Keratinocyte (primary cell): ENCODE results near the gene CCDC197. TPM values are rescaled to one million over a fixed set of nuclear protein-coding genes. Genes with fewer than 3 reads are reported as not detected.

Experiments used
- DNase-seq: peaks from one replicate; pipeline ENCODE4 v3.0.0-alpha.2; 2011; ENCODE audit warnings: low read depth, missing footprints, low spot score
- FAIRE-seq: peaks from 2 replicates; lab custom pipeline; 2011; peaks lifted over from hg19 to GRCh38; lab: Jason Lieb, UNC
- H2AFZ ChIP-seq: 2 replicates; pipeline ENCODE4 v1.6.0; 2012; ENCODE audit warnings: low read length, control low read depth, inconsistent platforms; ENCODE audit not compliant: control insufficient read depth
- H3K27ac ChIP-seq: 2 replicates; pipeline ENCODE4 v1.5.1; 2011; ENCODE audit warnings: low read length; ENCODE audit not compliant: control insufficient read depth, insufficient read depth
- H3K27me3 ChIP-seq: 3 replicates; pipeline ENCODE4 v1.6.0; 2011; ENCODE audit warnings: low read length; ENCODE audit not compliant: control insufficient read depth, insufficient read depth; ENCODE audit errors: extremely low read depth
- H3K36me3 ChIP-seq, 2 experiments: 2 replicates in 1 of 2; 3 replicates in 1 of 2; pipeline ENCODE4 v1.5.1; 2011; ENCODE audit warnings: low read length in 2 of 2, mild to moderate bottlenecking in 1 of 2; ENCODE audit not compliant: control insufficient read depth in 2 of 2, insufficient read depth in 2 of 2; ENCODE audit errors: extremely low read depth in 1 of 2
- H3K4me1 ChIP-seq: 3 replicates; pipeline ENCODE4 v1.5.1; 2011; ENCODE audit warnings: low read length; ENCODE audit not compliant: control insufficient read depth, insufficient read depth; ENCODE audit errors: extremely low read depth
- H3K4me2 ChIP-seq: 3 replicates; pipeline ENCODE4 v1.6.0; 2011; ENCODE audit warnings: low read depth, low read length; ENCODE audit not compliant: control insufficient read depth, insufficient read depth; ENCODE audit errors: extremely low read depth
- H3K4me3 ChIP-seq, 3 experiments: fragments of 200-600 bp in 1 of 3; sonication (generic) in 1 of 3; 2 replicates in 2 of 3; 3 replicates in 1 of 3; pipeline ENCODE4 v1.5.1; 2011 to 2016; ENCODE audit warnings: low read length in 3 of 3, mild to moderate bottlenecking in 3 of 3, control low read depth in 2 of 3, inconsistent platforms in 1 of 3, low read depth in 1 of 3, mixed read lengths in 1 of 3, mixed run types in 1 of 3, moderate library complexity in 1 of 3; ENCODE audit not compliant: control insufficient read depth in 2 of 3, insufficient read depth in 2 of 3; ENCODE audit errors: extremely low read depth in 1 of 3
- H3K79me2 ChIP-seq: 2 replicates; pipeline ENCODE4 v1.6.0; 2012; ENCODE audit warnings: low read length; ENCODE audit not compliant: control insufficient read depth, insufficient read depth
- H3K9ac ChIP-seq: 3 replicates; pipeline ENCODE4 v1.6.0; 2011; ENCODE audit warnings: low read length; ENCODE audit not compliant: control insufficient read depth, insufficient read depth; ENCODE audit errors: extremely low read depth
- H3K9me1 ChIP-seq: 3 replicates; pipeline ENCODE4 v1.6.0; 2011; ENCODE audit warnings: low read length; ENCODE audit not compliant: control insufficient read depth, insufficient read depth; ENCODE audit errors: extremely low read depth
- H3K9me3 ChIP-seq: 2 replicates; pipeline ENCODE4 v1.5.1; 2012; ENCODE audit warnings: low read depth, low read length; ENCODE audit not compliant: control insufficient read depth
- H4K20me1 ChIP-seq: 3 replicates; pipeline ENCODE4 v1.6.0; 2011; ENCODE audit warnings: low read length; ENCODE audit not compliant: control insufficient read depth, insufficient read depth; ENCODE audit errors: extremely low read depth
- CTCF ChIP-seq, 3 experiments: IDR thresholded peaks in 1 of 3; conservative IDR thresholded peaks in 1 of 3; optimal IDR thresholded peaks in 1 of 3; 2 replicates in 2 of 3; 3 replicates in 1 of 3; pipeline versions ENCODE3 to v1.5.1; 2011; ENCODE audit warnings: low read length in 3 of 3, mild to moderate bottlenecking in 3 of 3, moderate library complexity in 2 of 3, control low read depth in 1 of 3, inconsistent platforms in 1 of 3; ENCODE audit not compliant: insufficient read depth in 2 of 3; ENCODE audit errors: extremely low read depth in 1 of 3
- EZH2 ChIP-seq: IDR thresholded peaks from one replicate; pipeline ENCODE4 v1.6.1; 2012; ENCODE audit warnings: inconsistent platforms, mild to moderate bottlenecking, low read length, moderate library complexity
- dilution Hi-C: fragments of 300-500 bp; cut with MboI; formaldehyde crosslinking; loops from one replicate; pipeline ENCODE4 v1.7.0; 2020; ENCODE audit warnings: low sequenced_read_pairs; ENCODE audit not compliant: extremely low pct_ligation_motif_present
- polyA plus RNA-seq, 5 experiments: library from polyadenylated mRNA; depleted of rRNA in 3 of 5; stranded (reverse) in 3 of 5; stranded (forward) in 1 of 5; unstranded in 1 of 5; fragments of >200 nt; gene quantifications; 1 replicate in 1 of 5; 2 replicates in 3 of 5; 3 replicates in 1 of 5; pipeline versions ENCODE4 v1.2.1 to v1.2.3, GENCODE V29; 2011 to 2012; ENCODE audit warnings: missing spikeins in 2 of 5, low read depth in 1 of 5, low replicate concordance in 1 of 5

The CCDC197 gene
- polyA plus RNA-seq, 1 donor (not counting 4 experiments of a cell fraction or from before 2014, with no cell fraction given) = not detected

DNA sequence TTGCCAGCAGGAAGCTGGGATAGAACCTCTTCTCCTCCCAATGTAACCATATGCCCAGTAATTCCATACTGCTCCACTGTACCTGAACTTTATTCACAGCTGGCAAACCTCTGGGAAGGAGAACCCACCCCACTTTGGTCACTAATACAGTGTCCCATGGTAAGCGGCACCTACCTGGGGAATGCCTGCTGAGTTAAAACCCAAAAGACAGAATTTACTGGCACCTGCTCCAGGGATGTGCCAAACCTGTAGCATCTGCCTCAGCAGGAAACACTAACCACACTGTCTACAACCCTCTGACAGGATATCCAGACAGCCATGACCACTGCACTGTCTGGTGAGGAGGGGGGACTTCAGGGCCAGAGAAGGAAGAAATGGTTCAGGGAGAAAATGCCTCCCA is 57.3 kb downstream of the CCDC197 start:
- no peak overlapping the region for H3K9ac ChIP-seq
- H4K20me1 ChIP-seq = no peaks in the 10 kb centered on the region
- H2AFZ ChIP-seq = no peak overlapping the region
- H3K9me3 ChIP-seq = no peaks in the 10 kb centered on the region
- TF ChIP-seq CTCF (optimal IDR thresholded peaks at IDR 0.05 in 1 of 3, IDR thresholded peaks at IDR 0.05 in 1 of 3, conservative IDR thresholded peaks at IDR 0.05 in 1 of 3; ENCODE audit: extremely low read depth in 1 of 3, insufficient read depth in 2 of 3, low read length in 3 of 3) = no peak
- TF ChIP-seq EZH2 = no peak
- H3K27me3 ChIP-seq = no peaks in the 10 kb centered on the region
- H3K36me3 ChIP-seq = peaks cover 36 to 58% of the 10 kb centered on the region in 2 experiments
- H3K4me2 ChIP-seq = no peak overlapping the region
- H3K9me1 ChIP-seq = no peaks in the 10 kb centered on the region
- no peak overlapping the region for H3K27ac ChIP-seq
- no peak for FAIRE-seq
- DNase-seq = no peak
- H3K4me3 ChIP-seq = no peak overlapping the region
- H3K79me2 ChIP-seq = peaks cover 2% of the 10 kb centered on the region
- dilution Hi-C loops = no loop called here
- H3K4me1 ChIP-seq = no peaks in the 10 kb centered on the region

DNA sequence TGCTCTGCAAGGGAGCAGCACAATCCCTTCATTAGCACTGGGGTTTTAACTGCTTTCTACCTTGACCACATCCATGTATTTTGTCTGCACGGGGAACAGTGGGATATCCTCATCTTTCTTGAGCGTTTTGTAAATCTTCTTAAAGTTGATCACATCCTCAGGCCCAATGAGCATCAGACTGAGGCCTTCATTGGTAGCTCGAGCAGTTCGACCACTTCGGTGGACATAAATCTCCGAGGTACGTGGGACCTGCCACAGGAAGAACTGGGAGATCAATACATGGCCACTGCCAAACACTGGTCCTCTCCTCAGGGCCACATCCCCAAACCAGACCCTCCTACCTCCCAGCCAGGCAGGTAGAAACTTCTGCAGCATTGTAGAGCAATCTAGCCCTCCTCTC is 57.8 kb downstream of the CCDC197 start:
- Histone ChIP-seq H2AFZ (no peak overlapping the region), H3K36me3 (peaks cover 38 to 61% of the 10 kb centered on the region in 2 experiments), H4K20me1 (no peaks in the 10 kb centered on the region), H3K27me3 (no peaks in the 10 kb centered on the region), H3K79me2 (peaks cover 2% of the 10 kb centered on the region), H3K4me2 (no peak overlapping the region), H3K4me3 (no peak overlapping the region), H3K4me1 (no peaks in the 10 kb centered on the region), H3K9ac (no peak overlapping the region), H3K9me3 (no peaks in the 10 kb centered on the region), H3K27ac (no peak overlapping the region), H3K9me1 (no peaks in the 10 kb centered on the region)
- FAIRE-seq (no peak), DNase-seq (no peak)
- dilution Hi-C loops = no loop called here
- TF ChIP-seq CTCF (optimal IDR thresholded peaks at IDR 0.05 in 1 of 3, IDR thresholded peaks at IDR 0.05 in 1 of 3, conservative IDR thresholded peaks at IDR 0.05 in 1 of 3; ENCODE audit: extremely low read depth in 1 of 3, insufficient read depth in 2 of 3, low read length in 3 of 3) = no peak
- no peak for TF ChIP-seq EZH2
